Neural cell (in vitro differentiated cells): Measurements from ENCODE around the gene BMP7.

Source experiments
- CTCF ChIP-seq: fragments of 450-650 bp; IDR thresholded peaks from 2 replicates; pipeline ENCODE4 v1.5.1; 2014; ENCODE audit warnings: antibody characterized with exemption, mild to moderate bottlenecking, moderate library complexity; ENCODE audit not compliant: poor library complexity, severe bottlenecking
- EP300 ChIP-seq: fragments of 450-650 bp; conservative IDR thresholded peaks from 2 replicates; pipeline ENCODE4 v1.6.1; 2014; ENCODE audit warnings: antibody characterized with exemption, mild to moderate bottlenecking, moderate library complexity; ENCODE audit not compliant: poor library complexity, severe bottlenecking
- POLR2AphosphoS5 ChIP-seq: IDR thresholded peaks from 2 replicates; pipeline ENCODE4 v1.6.1; 2012
- REST ChIP-seq: IDR thresholded peaks from 2 replicates; pipeline ENCODE4 v1.6.1; 2012; ENCODE audit warnings: borderline replicate concordance

- TF ChIP-seq REST (no peak), CTCF (no peak), POLR2AphosphoS5 (no peak), EP300 (no peak)
Measured at GRCh38 chr20:57306747-57307146, 40.3 kb upstream of the BMP7 start.
